ENCODE results near the gene AREG. TPM values are rescaled to one million over a fixed set of nuclear protein-coding genes. Genes with fewer than 3 reads are reported as not detected.

The AREG gene
- total and polyA plus RNA-seq, 2 of the 13 experiments (the other 11 are each of a cell fraction or from before 2014, with no cell fraction given), result 6.2 to 7.1 TPM

GRCh38 chr4:74424111-74424510, 20.8 kb upstream of the AREG start (continued):
- TF ChIP-seq ZBTB43 (CRISPR knock-in tag; conservative IDR thresholded peaks at IDR 0.05) (no peak), ETS1 (CRISPR knock-in tag; IDR thresholded peaks at IDR 0.05) (no peak), ZNF646 (CRISPR knock-in tag; IDR thresholded peaks at IDR 0.05) (no peak)

- intact Hi-C loops (cut with micrococcal nuclease; ENCODE audit: unreplicated experiment), result no loop called here
- Histone ChIP-seq H3K27ac (ENCODE audit: extremely low read length, insufficient read depth, low read length) (no peak overlapping the region), H3K79me2 (ENCODE audit: insufficient read depth, low read length) (no peaks in the 10 kb centered on the region), H3K4me1 (ENCODE audit: insufficient read depth, low read length) (no peaks in the 10 kb centered on the region), H3K9me3 (ENCODE audit: low read length) (no peaks in the 10 kb centered on the region), H4K20me1 (ENCODE audit: insufficient read depth, low read length) (no peaks in the 10 kb centered on the region), H3K9ac (ENCODE audit: insufficient read depth, low read depth, low read length) (no peak overlapping the region), H3K27me3 (ENCODE audit: control insufficient read depth in 1 of 2, insufficient read depth in 2 of 2, low read length in 2 of 2) (no peaks in the 10 kb centered on the region), H3K4me2 (ENCODE audit: low read depth, low read length) (no peak overlapping the region), H3K36me3 (replicated peaks in 1 of 2; ENCODE audit: control insufficient read depth in 1 of 2, insufficient read depth in 2 of 2, low read length in 2 of 2) (no peaks in the 10 kb centered on the region), H2AFZ (ENCODE audit: low read length) (no peak overlapping the region), H3K4me3 (replicated peaks in 1 of 3; ENCODE audit: insufficient read depth in 1 of 3, low read depth in 2 of 3, low read length in 3 of 3) (no peak overlapping the region)
- FAIRE-seq (no peak), DNase-seq (ENCODE audit: low spot score) (no peak), ATAC-seq (no peak)
- in situ Hi-C loops (cut with HindIII; ENCODE audit: extremely low pct_ligation_motif_present, low pct_unique_long_range_greater_than_20kb), result no loop called here
- ChIA-PET POLR2A (no interaction called here), CTCF (ENCODE audit: low intra/inter-chr PET ratio, low total read pairs) (no interaction called here)
- WGBS (ENCODE audit: low lambda C conversion rate), result 82% methylated on average over 1 of the region's 1 CpG
- BruUV-seq (replicated peaks), result no TSS peak
- no peak for TF ChIP-seq DPF2 (CRISPR knock-in tag; IDR thresholded peaks at IDR 0.05; ENCODE audit: borderline replicate concordance, low read depth)
- TF ChIP-seq SMC3 (IDR thresholded peaks at IDR 0.05; ENCODE audit: low read length), result no peak
- no peak for TF ChIP-seq ZNF367 (CRISPR knock-in tag; IDR thresholded peaks at IDR 0.05; ENCODE audit: borderline replicate concordance)
- TF ChIP-seq CHD2 (IDR thresholded peaks at IDR 0.05; ENCODE audit: low read depth, low read length), result no peak
- TF ChIP-seq SIN3B (IDR thresholded peaks at IDR 0.05; ENCODE audit: low read length), result no peak
- TF ChIP-seq GPBP1L1 (CRISPR knock-in tag; IDR thresholded peaks at IDR 0.05), result no peak
- TF ChIP-seq ADNP (CRISPR knock-in tag; IDR thresholded peaks at IDR 0.05), result no peak
- no peak for TF ChIP-seq MXD1 (CRISPR knock-in tag; IDR thresholded peaks at IDR 0.05)
- TF ChIP-seq KMT2B (CRISPR knock-in tag; IDR thresholded peaks at IDR 0.05), result no peak
- no peak for TF ChIP-seq ZNF264 (CRISPR knock-in tag; IDR thresholded peaks at IDR 0.05)
- no peak for TF ChIP-seq ETV6 (CRISPR knock-in tag; conservative IDR thresholded peaks at IDR 0.05)
Measured at GRCh38 chr4:74426101-74426500, 18.8 kb upstream of the AREG start.

Measured in HepG2 (cell line).